Raji (cell line): ENCODE results near the gene GNPAT.

Experiments
- POLR2A ChIP-seq: IDR thresholded peaks from 2 replicates; pipeline ENCODE4 v1.6.1; 2011; ENCODE audit warnings: low read depth, low read length, control low read depth; ENCODE audit not compliant: insufficient read depth

The GNPAT gene

GRCh38 chr1:231232870-231233734 lies 7.9 kb upstream of the GNPAT start:
- TF ChIP-seq POLR2A, result no peak

- TF ChIP-seq POLR2A, result no peak
Observed at GRCh38 chr1:231233735-231234417, 7.1 kb upstream of the GNPAT start.

- no peak for TF ChIP-seq POLR2A
Observed at GRCh38 chr1:231234506-231234905, 6.5 kb upstream of the GNPAT start.

- TF ChIP-seq POLR2A, result no peak
Observed at GRCh38 chr1:231235526-231236207, 5.3 kb upstream of the GNPAT start.

GRCh38 chr1:231236208-231236591 lies 4.8 kb upstream of the GNPAT start:
- no peak for TF ChIP-seq POLR2A

GRCh38 chr1:231236938-231237337 lies 4.1 kb upstream of the GNPAT start:
- TF ChIP-seq POLR2A, result no peak

- TF ChIP-seq POLR2A, result no peak
Observed at GRCh38 chr1:231238298-231238697, 2.7 kb upstream of the GNPAT start.

- no peak for TF ChIP-seq POLR2A
Observed at GRCh38 chr1:231240531-231240882, 505 bp upstream of the GNPAT start.

- TF ChIP-seq POLR2A, result no peak
Observed at GRCh38 chr1:231241750-231242149, 738 bp downstream of the GNPAT start.

- no peak for TF ChIP-seq POLR2A
Observed at GRCh38 chr1:231242516-231243198, 1.6 kb downstream of the GNPAT start.

GRCh38 chr1:231248778-231249177 lies 7.8 kb downstream of the GNPAT start:
- no peak for TF ChIP-seq POLR2A

- no peak for TF ChIP-seq POLR2A
Observed at GRCh38 chr1:231252336-231252735, 11.3 kb downstream of the GNPAT start.

GRCh38 chr1:231260351-231260750 lies 19.3 kb downstream of the GNPAT start:
- no peak for TF ChIP-seq POLR2A

GRCh38 chr1:231264642-231265041 lies 23.6 kb downstream of the GNPAT start:
- TF ChIP-seq POLR2A, result no peak

GRCh38 chr1:231265379-231265778 lies 24.4 kb downstream of the GNPAT start:
- no peak for TF ChIP-seq POLR2A

GRCh38 chr1:231266811-231267322 lies 25.9 kb downstream of the GNPAT start:
- no peak for TF ChIP-seq POLR2A

GRCh38 chr1:231272173-231272572 lies 31.2 kb downstream of the GNPAT start:
- TF ChIP-seq POLR2A, result no peak
